B cell (primary cell): Measurements from ENCODE around the gene IFT122. TPM values are rescaled to one million over a fixed set of nuclear protein-coding genes. Genes with fewer than 3 reads are reported as not detected.

Experiments used
- ATAC-seq: fragments of 200-7000 bp; cut with Tn5 transposase; one replicate; pipeline ENCODE4 v1.10.0; 2021; ENCODE audit warnings: low read depth, mild to moderate bottlenecking, moderate number of reproducible peaks, moderate library complexity
- CTCF ChIA-PET: fragments of 350-600 bp; sonication (Branson Sonifier 250); formaldehyde crosslinking; loops from one replicate; lab custom pipeline; 2021; ENCODE audit warnings: antibody characterized with exemption, inconsistent platforms; lab: Charles Lee
- POLR2A ChIA-PET: fragments of 350-600 bp; sonication (Branson Sonifier 250); formaldehyde crosslinking; loops from one replicate; lab custom pipeline; 2021; ENCODE audit warnings: antibody characterized with exemption; lab: Charles Lee
- DNase-seq: peaks from one replicate; pipeline ENCODE4 v3.0.0; 2013
- H2AFZ ChIP-seq: 2 replicates; pipeline ENCODE4 v1.6.1; 2012; ENCODE audit warnings: mild to moderate bottlenecking, low read depth, low read length; ENCODE audit not compliant: insufficient read depth, poor library complexity, severe bottlenecking
- H3K27ac ChIP-seq, 2 donors: 1 replicate in 1 of 2; 2 replicates in 1 of 2; pipeline ENCODE4 v1.5.1; 2012 to 2013; ENCODE audit warnings: low read length in 2 of 2, mild to moderate bottlenecking in 2 of 2, moderate library complexity in 1 of 2
- H3K27me3 ChIP-seq, 4 experiments: fragments of 200-600 bp in 1 of 4; sonication (generic) in 1 of 4; replicated peaks in 1 of 4; 1 replicate in 2 of 4; 2 replicates in 2 of 4; pipeline versions ENCODE4 v1.6.1 to v1.7.0; 2013 to 2016; ENCODE audit warnings: low read length in 3 of 4, mild to moderate bottlenecking in 2 of 4, mixed read lengths in 1 of 4, moderate library complexity in 1 of 4; ENCODE audit not compliant: insufficient read depth in 4 of 4, control insufficient read depth in 3 of 4; ENCODE audit errors: control extremely low read depth in 1 of 4
- H3K36me3 ChIP-seq, 2 experiments: replicated peaks in 1 of 2; 1 replicate in 1 of 2; 2 replicates in 1 of 2; pipeline versions ENCODE4 v1.6.1 to v1.7.1; 2013; ENCODE audit warnings: low read length in 1 of 2; ENCODE audit not compliant: insufficient read depth in 2 of 2, control insufficient read depth in 1 of 2; ENCODE audit errors: control extremely low read depth in 1 of 2, extremely low read depth in 1 of 2
- H3K4me1 ChIP-seq, 2 donors: fragments of 200-600 bp in 1 of 2; sonication (generic) in 1 of 2; 1 replicate in 1 of 2; 2 replicates in 1 of 2; pipeline versions ENCODE4 v1.5.1 to v1.6.1; 2013 to 2017; ENCODE audit warnings: low read length in 2 of 2; ENCODE audit not compliant: control insufficient read depth in 2 of 2, insufficient read depth in 2 of 2
- H3K4me2 ChIP-seq: replicated peaks from 2 replicates; pipeline ENCODE3; 2012; ENCODE audit warnings: mild to moderate bottlenecking, low read depth, low read length; ENCODE audit not compliant: poor library complexity, severe bottlenecking
- H3K4me3 ChIP-seq, 5 experiments: fragments of 200-600 bp in 1 of 5; sonication (generic) in 1 of 5; 1 replicate in 3 of 5; 2 replicates in 2 of 5; pipeline versions ENCODE4 v1.5.1 to v1.7.0; 2011 to 2016; ENCODE audit warnings: low read length in 4 of 5, mild to moderate bottlenecking in 4 of 5, low read depth in 2 of 5, control low read depth in 1 of 5, moderate library complexity in 1 of 5; ENCODE audit not compliant: insufficient read depth in 1 of 5; ENCODE audit errors: control extremely low read depth in 1 of 5, extremely low read depth in 1 of 5
- H3K79me2 ChIP-seq: fragments of 200-600 bp; sonication (generic); one replicate; pipeline ENCODE4 v1.6.0; 2016; ENCODE audit warnings: low read length; ENCODE audit not compliant: control insufficient read depth, insufficient read depth
- H3K9ac ChIP-seq: fragments of 200-600 bp; sonication (generic); 2 replicates; pipeline ENCODE4 v1.6.1; 2017; ENCODE audit warnings: mild to moderate bottlenecking, low read length, moderate library complexity
- H3K9me3 ChIP-seq, 3 donors: one replicate each; pipeline versions ENCODE4 v1.6.1 to v1.7.1; 2013; ENCODE audit warnings: low read length in 2 of 3; ENCODE audit not compliant: control insufficient read depth in 2 of 3, insufficient read depth in 1 of 3; ENCODE audit errors: control extremely low read depth in 1 of 3
- H4K20me1 ChIP-seq: 2 replicates; pipeline ENCODE4 v1.6.0; 2012; ENCODE audit warnings: mild to moderate bottlenecking, low read length; ENCODE audit not compliant: insufficient read depth, control insufficient read depth, poor library complexity, severe bottlenecking
- H3K27ac Mint-ChIP-seq: one replicate; pipeline ENCODE4 v1.8.0; 2021; ENCODE audit warnings: mixed read lengths
- H3K27me3 Mint-ChIP-seq: one replicate; pipeline ENCODE4 v1.8.0; 2021; ENCODE audit warnings: mixed read lengths
- H3K4me1 Mint-ChIP-seq: one replicate; pipeline ENCODE4 v1.8.0; 2021; ENCODE audit warnings: mixed read lengths
- H3K4me3 Mint-ChIP-seq: one replicate; pipeline ENCODE4 v1.8.0; 2021; ENCODE audit warnings: mixed read lengths
- H3K9me3 Mint-ChIP-seq: one replicate; pipeline ENCODE4 v1.8.0; 2022; ENCODE audit warnings: mixed read lengths; ENCODE audit not compliant: insufficient read depth
- CTCF ChIP-seq: fragments of 200-600 bp; IDR thresholded peaks from one replicate; pipeline ENCODE4 v1.8.0; 2022; ENCODE audit warnings: antibody characterized with exemption, mild to moderate bottlenecking
- EZH2 ChIP-seq: IDR thresholded peaks from 2 replicates; pipeline ENCODE4 v1.6.1; 2012; ENCODE audit warnings: borderline replicate concordance, low read depth, mild to moderate bottlenecking, moderate library complexity, low read length; ENCODE audit not compliant: insufficient read depth, poor library complexity, severe bottlenecking
- WGBS: methylation state at CpG from one replicate; pipeline ENCODE4 v1.1.5; 2013; ENCODE audit warnings: missing lambda C conversion rate; ENCODE audit not compliant: insufficient coverage; 5-methylcytosine and 5-hydroxymethylcytosine counted together
- intact Hi-C: fragments of 100-400 bp; cut with micrococcal nuclease; formaldehyde crosslinking; loops from one replicate; pipeline ENCODE4 v1.10.0; 2022
- polyA plus RNA-seq: library from polyadenylated mRNA; depleted of rRNA; stranded (reverse); fragments of >200 nt; gene quantifications from 2 replicates; pipeline ENCODE4 v1.2.3, GENCODE V29; 2012
- total RNA-seq, 2 donors: library from RNA; stranded (reverse); fragments of 120-200 nt in 1 of 2; gene quantifications; 1 replicate in 1 of 2; 2 replicates in 1 of 2; pipeline versions ENCODE4 v1.2.3 to v1.2.4, GENCODE V29; 2013 to 2022

Gene IFT122
- total and polyA plus RNA-seq, 2 donors (not counting 1 experiment from before 2014, with no cell fraction given), result 14.0 to 34.3 TPM

- POLR2A ChIA-PET, result no interaction called here
- CTCF ChIA-PET, result interaction anchor here (1.1 kb wide), 1 partner anchor 79 kb away, joined by 3 read pairs; no protein-coding TSS in a partner anchor
Observed at GRCh38 chr3:129462361-129462968, 22.4 kb downstream of the IFT122 start.

More at GRCh38 chr3:129462361-129462968, 22.4 kb downstream of the IFT122 start:
- no peak for TF ChIP-seq CTCF
- no peak for TF ChIP-seq EZH2
- intact Hi-C loops, result no loop called here
- no peak for ATAC-seq
- H3K27ac Mint-ChIP-seq, result no peak overlapping the region
- Histone ChIP-seq H2AFZ (no peak overlapping the region), H3K4me3 (no peak overlapping the region), H3K36me3 (peaks cover 1 to 5% of the 10 kb centered on the region in 2 experiments), H3K79me2 (no peaks in the 10 kb centered on the region), H3K9me3 (no peaks in the 10 kb centered on the region), H3K27ac (no peak overlapping the region), H3K9ac (no peak overlapping the region), H3K4me2 (no peak overlapping the region), H3K27me3 (no peaks in the 10 kb centered on the region), H3K4me1 (no peaks in the 10 kb centered on the region), H4K20me1 (no peaks in the 10 kb centered on the region)
- H3K27me3 Mint-ChIP-seq, result no peaks in the 10 kb centered on the region
- no peak overlapping the region for H3K4me3 Mint-ChIP-seq
- H3K4me1 Mint-ChIP-seq, result no peaks in the 10 kb centered on the region
- no peaks in the 10 kb centered on the region for H3K9me3 Mint-ChIP-seq
- DNase-seq, result no peak
- 98% methylated on average over 3 of the region's 3 CpGs for WGBS
